ENCODE data around the gene HOXC4.

HOXC4 gene

GRCh38 chr12:54016051-54016450 lies 37.6 kb upstream of the HOXC4 start:
- no peak for DNase-seq

DNA sequence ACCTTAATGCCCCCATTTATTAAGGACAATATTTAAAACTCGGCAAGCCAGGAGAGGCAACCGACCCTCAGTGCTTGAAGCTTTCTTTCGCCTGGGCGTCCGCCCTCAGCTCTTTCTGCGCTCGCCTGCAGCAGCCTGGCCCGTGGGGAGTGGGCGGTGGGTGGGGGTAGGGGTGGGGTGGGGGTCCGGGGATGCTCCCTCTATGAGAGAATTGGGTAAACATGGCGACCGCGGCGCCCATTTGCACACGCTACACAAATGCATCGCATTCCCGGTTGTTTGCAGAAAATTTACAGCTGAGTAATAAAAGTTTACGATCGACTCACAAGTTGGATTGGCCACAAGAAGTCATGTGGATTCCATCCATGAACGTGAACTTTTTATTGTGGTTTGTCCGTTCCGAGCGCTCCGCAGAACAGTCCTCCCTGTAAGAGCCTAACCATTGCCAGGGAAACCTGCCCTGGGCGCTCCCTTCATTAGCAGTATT lies 37.1 kb upstream of the HOXC4 start:
- DNase-seq: no peak

DNA sequence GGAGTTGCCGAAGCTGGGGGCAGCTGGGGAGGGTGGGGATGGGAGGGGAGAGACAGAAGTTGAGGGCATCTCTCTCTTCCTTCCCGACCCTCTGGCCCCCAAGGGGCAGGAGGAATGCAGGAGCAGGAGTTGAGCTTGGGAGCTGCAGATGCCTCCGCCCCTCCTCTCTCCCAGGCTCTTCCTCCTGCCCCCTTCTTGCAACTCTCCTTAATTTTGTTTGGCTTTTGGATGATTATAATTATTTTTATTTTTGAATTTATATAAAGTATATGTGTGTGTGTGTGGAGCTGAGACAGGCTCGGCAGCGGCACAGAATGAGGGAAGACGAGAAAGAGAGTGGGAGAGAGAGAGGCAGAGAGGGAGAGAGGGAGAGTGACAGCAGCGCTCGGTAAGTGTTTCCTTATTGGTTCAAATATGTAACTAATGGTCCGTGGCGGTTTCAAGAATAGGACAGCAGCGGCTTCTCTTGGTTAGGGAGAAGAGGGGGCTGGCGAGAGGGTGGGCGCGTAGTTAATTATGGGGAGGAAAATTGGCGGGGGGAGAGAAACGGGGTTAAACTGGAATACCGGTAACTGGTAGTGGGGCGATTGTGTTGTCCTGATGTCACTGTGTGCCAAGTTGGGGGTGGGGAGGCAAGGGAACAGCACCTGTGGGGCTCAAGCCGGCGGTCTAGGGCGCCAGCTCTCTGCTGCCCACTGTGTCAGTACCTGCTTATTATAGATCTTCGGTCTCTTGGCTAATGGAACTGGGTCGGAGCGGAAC lies 36.4 kb upstream of the HOXC4 start:
- DNase-seq: no peak

GRCh38 chr12:54017878-54018467 lies 35.7 kb upstream of the HOXC4 start:
- DNase-seq: no peak

DNA sequence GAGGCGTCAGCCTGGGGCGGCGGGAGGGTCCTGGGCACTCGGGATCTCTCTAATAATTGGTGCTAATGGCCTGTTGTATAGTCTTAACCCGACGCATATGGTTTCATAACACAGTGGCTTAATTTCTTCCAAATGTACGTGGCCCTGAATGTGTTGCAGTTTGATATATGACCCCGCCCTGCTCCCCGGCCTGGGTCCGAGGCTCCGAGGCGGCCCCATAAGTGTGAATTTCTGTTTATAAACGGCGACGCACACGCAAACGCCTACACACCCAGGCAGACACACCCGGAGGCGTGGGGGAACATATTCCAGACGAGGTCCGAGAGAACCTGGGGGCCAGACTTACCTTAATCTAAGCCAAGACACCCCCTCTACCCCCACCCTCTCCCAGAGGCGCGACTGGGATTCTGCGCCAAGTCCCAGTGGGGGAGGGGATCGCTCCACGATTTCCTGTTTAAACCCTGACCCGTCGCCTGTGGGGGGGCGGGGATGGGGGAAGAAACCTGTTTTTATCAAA lies 35.1 kb upstream of the HOXC4 start:
- no peak for DNase-seq

- DNase-seq: no peak
Measured at GRCh38 chr12:54019091-54019811, 34.4 kb upstream of the HOXC4 start.

DNA sequence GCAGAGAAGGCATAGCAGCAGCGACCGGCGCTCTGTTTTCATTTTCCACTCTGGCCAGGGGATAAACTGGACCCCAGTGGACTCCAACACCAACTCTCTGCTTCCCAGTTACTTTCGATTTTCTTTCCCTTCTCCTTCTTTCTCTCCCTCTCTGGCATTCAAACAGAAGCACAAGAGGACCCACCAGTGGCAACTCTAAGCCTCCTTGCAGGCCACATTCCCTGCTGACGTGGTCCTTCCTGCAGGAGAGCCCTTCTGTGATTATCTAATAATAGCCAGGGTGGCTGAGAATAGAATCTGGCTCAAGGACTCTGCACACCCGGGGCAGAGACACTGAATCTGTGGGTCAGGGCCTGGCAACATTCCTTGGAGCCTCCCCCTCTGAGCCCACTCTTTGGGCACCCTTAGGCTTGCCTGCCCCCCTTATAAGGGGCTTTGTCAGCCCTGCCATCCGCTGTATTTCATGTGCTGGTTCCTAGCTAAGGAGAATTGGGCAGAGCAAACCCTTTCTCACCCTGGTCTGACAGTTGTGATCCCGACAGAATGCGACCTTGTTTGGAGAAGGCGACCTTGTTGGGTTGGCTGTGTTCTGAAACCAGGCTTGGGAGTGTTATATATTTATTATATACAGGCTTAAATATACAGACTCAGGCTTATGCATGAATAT lies 33.6 kb upstream of the HOXC4 start:
- DNase-seq: no peak

DNA sequence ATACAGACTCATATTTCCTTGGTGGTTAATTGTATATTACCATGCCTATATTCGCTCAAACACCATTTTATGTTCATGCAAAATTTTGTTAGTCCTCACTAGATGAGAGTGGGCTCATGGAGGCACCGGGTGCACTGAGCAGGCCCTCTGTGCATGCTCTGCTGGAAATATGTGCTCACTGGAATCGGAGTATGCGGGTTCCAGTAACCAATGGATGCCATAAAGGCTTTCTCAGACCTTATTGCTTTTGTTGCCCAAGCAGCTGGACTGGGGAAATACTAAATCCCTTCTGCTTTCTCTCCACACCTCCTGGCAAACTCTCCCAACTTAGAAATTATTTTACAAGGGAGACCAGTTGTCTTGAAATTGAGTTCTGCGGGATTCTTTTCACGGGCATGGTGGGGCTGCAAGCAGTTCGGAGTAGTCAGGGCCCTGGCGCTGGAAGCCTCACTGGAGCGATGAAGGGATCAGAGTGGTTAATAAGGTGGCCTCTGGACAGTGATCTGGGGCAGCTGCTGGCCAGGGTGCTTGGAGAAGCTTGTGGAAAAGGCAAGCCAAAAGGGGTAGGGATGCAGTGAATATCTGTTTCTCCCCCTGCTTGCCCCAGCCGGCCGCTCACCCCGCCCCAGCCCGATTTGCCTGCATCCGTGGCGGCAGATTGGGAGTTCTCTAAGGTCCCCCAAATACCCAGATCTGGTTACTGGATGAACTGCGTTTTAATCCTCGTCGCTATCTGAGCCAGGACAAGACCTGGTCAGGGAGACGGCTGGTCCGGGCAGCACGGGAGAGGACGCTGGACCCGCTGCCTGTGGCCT lies 32.8 kb upstream of the HOXC4 start:
- DNase-seq: no peak

DNA sequence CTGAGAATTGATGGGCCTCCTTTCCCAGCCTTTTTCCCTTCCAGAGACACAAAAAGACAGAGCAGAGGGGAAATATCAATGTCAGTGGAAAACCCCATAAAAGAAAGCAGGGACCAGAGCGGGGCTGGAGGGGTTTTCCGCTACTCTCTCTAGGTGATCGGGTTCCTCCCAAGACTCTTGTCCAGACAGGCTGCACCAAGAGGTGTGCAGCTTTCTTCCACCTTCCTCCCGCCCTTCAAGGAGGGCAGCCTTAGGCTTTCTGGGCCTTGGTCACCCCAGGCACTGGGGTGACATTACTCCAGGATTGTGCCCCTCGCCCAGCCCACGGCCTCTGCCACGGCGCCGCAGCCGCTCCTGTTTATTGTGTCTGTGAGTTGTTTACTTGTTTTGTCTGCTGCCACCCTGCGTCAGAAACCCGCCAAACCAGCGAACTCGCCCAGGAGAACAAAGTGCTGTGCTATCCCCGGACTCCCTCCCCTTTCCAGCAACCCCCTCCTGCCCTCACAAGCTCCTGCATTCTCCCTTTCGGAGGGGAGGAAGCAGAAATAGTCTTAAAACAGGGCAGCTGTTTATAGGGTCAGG lies 32.1 kb upstream of the HOXC4 start:
- no peak for DNase-seq

DNA sequence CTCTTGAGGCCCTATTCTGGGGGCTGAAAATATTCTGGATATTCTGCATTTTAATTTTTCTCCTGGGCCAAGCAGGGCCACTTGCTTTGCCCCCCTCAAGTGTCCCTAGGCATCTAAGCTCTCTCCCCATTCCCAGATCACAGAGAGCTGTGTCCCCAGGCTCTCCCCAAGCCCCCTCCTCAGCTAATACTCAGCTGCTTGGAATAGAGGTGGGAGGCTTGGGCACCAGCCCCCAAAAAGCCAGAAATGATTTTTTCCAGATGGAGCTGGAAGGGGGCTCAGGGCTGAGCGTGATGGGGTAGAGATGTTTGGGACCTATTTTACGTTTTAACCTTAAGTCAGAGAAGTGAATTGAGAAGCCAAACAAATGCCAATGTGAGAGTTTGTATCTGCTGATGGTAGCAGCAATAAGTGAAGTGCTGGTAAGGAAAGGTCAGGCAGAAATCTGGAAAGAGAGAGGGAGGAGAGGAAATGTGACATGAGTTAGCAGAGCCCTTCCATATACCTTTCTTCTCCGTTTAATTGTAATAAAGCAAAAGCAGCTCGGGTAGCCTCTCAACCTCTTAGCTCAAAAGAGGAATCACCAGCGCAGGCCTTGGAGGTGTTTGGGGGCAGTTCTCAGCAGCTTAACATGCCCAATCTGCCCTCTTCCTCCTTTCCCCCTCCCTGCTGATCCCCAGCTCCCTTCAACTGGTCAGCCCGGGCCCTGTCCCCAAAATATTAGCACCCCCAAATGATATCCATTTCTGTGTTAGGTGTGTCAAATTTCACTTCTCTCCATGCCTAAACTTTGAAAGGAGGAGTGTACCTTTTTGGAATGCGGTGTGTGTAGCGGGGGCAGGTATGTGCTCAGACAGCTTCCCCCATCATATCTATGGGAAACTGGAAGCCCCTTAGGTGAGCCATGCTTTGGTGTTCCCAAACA lies 30.4 kb upstream of the HOXC4 start:
- DNase-seq: no peak

GRCh38 chr12:54024127-54024526 lies 29.5 kb upstream of the HOXC4 start:
- DNase-seq: no peak

- no peak for DNase-seq
Measured at GRCh38 chr12:54024581-54025305, 28.9 kb upstream of the HOXC4 start.

- no peak for DNase-seq
Measured at GRCh38 chr12:54025499-54026405, 27.9 kb upstream of the HOXC4 start.

DNA sequence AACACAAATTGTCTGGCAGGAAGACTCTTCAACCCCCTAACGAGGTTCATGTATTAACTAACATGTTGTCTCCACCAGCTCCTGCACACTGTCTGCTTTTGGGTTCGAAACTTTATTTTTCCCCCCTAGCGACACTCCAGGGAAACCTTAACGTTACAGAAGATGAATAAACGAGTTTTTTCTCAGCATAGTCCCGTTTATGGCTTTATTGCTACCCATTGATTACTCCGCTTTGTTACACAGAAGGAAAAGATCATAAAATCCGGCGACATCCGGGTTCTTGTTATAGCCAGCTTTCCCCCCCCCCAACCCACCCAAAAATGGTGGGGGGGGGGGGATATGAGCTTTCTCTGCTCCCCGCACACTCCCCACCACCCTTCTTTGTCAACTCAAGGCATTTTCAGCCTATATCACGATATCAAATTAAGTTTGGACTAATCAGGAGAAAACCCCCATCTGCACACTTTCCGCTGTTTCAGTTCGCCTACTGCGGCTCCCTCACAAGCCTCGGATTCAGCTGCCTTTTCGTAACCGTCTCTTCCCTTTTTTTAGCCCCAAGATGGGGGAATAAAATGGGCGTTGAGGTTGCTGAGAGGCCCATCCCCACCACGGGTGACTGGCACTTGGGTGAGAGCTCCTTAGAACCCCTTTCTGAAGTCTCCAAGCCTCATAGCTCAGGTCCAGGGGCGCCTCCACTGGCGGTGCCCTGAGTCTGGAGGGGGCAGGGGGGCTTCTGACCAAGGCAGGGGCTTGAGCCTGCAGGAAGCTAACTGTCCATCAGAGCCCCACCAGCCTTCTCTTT lies 26.8 kb upstream of the HOXC4 start:
- DNase-seq: no peak

GRCh38 chr12:54027442-54027786 lies 26.2 kb upstream of the HOXC4 start:
- no peak for DNase-seq

- DNase-seq: no peak
Measured at GRCh38 chr12:54028314-54029201, 25.1 kb upstream of the HOXC4 start, which contains the start of gene HOXC6. Gene HOXC6 (plus strand): TSS chr12:54028440. CDS start chr12:54028522, 82 bp downstream.
